HG03571 (cell line): ENCODE results near the gene BCL2L15.

ENCODE experiments used
- ATAC-seq: cut with Tn5 transposase; IDR thresholded peaks from one replicate; pipeline ENCODE4 v1.9.1; 2021; ENCODE audit not compliant: unreplicated experiment

Gene BCL2L15

GRCh38 chr1:113912594-113913311 lies 25.4 kb upstream of the BCL2L15 start:
- ATAC-seq = no peak

GRCh38 chr1:113905435-113905861 lies 18.1 kb upstream of the BCL2L15 start:
- ATAC-seq = no peak

- ATAC-seq = peak; percentile 90
These were observed 17.5 kb upstream of the BCL2L15 start, which contains the start of the genes AP4B1 and DCLRE1B for GRCh38 chr1:113904674-113905434. TSS of gene AP4B1 (minus strand) at chr1:113904799. CDS start at chr1:113904717, 82 bp downstream. TSS of gene DCLRE1B (plus strand) at chr1:113905326. CDS start at chr1:113905587, 261 bp downstream.

GRCh38 chr1:113904293-113904673 lies 16.9 kb upstream of the BCL2L15 start:
- peak; percentile 21 for ATAC-seq

GRCh38 chr1:113903501-113904292 lies 16.3 kb upstream of the BCL2L15 start:
- ATAC-seq = no peak

- no peak for ATAC-seq
These were observed 13.8 kb upstream of the BCL2L15 start for GRCh38 chr1:113901191-113901590.

GRCh38 chr1:113899111-113899510 lies 11.7 kb upstream of the BCL2L15 start:
- no peak for ATAC-seq

- ATAC-seq = no peak
These were observed 10.9 kb upstream of the BCL2L15 start for GRCh38 chr1:113898241-113898814.

- no peak for ATAC-seq
These were observed 8.6 kb upstream of the BCL2L15 start for GRCh38 chr1:113895961-113896360.

GRCh38 chr1:113895098-113895497 lies 7.7 kb upstream of the BCL2L15 start:
- no peak for ATAC-seq

GRCh38 chr1:113893267-113893666 lies 5.9 kb upstream of the BCL2L15 start:
- no peak for ATAC-seq

- ATAC-seq = no peak
These were observed 4.3 kb upstream of the BCL2L15 start for GRCh38 chr1:113891631-113892220.

GRCh38 chr1:113890816-113891215 lies 3.4 kb upstream of the BCL2L15 start:
- ATAC-seq = no peak

GRCh38 chr1:113886417-113887401 lies 672 bp downstream of the BCL2L15 start:
- no peak for ATAC-seq

- ATAC-seq = no peak
These were observed 5.7 kb downstream of the BCL2L15 start for GRCh38 chr1:113881661-113882060.

- no peak for ATAC-seq
These were observed 7.7 kb downstream of the BCL2L15 start for GRCh38 chr1:113879739-113880038.

- ATAC-seq = no peak
These were observed 11.2 kb downstream of the BCL2L15 start for GRCh38 chr1:113876176-113876575.

- peak; percentile 45 for ATAC-seq
These were observed 11.7 kb downstream of the BCL2L15 start for GRCh38 chr1:113875714-113876113.

- no peak for ATAC-seq
These were observed 13.1 kb downstream of the BCL2L15 start for GRCh38 chr1:113874012-113874879.
